Jurkat, Clone E6-1 (cell line): ENCODE results near the gene APP.

Source experiments
- DNase-seq: peaks from one replicate; pipeline ENCODE4 v3.0.0-alpha.2; 2011; ENCODE audit warnings: low read depth, low spot score
- H3K4me3 ChIP-seq: 2 replicates; pipeline ENCODE4 v1.5.1; 2011; ENCODE audit warnings: mild to moderate bottlenecking, low read length, control low read depth, moderate library complexity

Gene APP

DNA sequence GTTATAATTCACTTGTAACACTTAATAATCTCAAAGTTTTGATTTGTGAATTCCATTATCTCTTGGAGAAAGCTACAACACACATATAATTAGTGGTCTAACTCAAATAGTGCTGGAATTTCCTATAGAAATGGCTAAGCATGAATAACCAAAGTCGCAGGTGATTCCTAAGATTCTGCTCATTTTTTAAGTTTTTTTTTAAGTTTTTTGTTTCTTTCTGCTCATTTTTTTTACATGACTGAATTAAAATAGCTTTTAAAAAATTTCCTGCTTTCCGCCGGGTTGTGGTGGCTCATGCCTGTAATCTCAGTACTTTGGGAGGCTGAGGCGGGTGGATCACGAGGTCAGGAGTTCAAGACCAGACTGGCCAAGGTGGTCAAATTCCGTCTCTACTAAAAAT, 90.4 kb downstream of the APP start:
- DNase-seq: no peak
- no peak overlapping the region for H3K4me3 ChIP-seq

- no peak overlapping the region for H3K4me3 ChIP-seq
- no peak for DNase-seq
These were observed 91.2 kb downstream of the APP start for GRCh38 chr21:26079366-26079765.

- H3K4me3 ChIP-seq: no peak overlapping the region
- no peak for DNase-seq
These were observed 93.0 kb downstream of the APP start for GRCh38 chr21:26077521-26077920.

DNA sequence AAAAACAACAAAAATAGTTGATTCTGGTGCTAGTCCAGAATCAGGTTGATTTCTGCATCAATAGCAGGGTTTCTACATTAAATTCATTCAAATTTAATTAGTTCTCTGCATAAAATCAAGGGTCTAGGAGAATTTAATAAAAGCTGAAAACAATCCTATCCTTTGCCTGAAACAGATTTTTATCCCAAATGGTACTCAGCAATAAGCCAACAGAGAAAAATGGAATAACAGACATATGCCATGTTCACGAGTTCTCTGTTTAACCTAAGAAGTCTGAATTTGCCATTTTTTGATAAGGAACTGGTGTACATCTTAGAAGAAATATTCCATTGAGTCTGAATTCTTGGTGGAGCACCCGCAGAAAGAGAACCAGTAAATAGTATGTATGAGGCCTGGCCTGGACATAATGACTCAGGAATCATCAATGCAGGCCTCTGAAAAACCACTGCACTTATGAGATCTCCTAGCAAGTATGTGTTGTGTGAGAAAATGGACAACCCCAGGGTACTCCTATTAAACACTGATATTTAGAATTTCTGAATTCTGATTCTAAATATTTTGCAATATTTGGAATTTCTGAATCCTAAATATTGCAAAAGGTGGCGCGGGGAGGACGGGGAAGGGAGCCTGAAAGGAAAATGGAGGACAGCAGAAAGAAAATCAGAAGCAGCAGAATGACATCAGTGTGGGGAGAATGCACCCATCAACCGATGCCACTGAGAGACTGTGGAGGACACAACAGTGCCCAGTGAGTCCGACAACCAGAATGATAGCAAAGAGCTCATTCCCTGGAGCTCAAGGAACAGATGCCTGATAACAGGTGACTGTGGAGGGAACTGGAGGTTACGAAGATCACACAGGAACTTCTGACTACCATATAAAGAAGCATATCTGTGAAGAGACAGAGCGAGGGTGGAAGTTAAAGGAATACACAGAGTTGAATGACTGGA, 97.6 kb downstream of the APP start:
- H3K4me3 ChIP-seq: no peak overlapping the region

DNA sequence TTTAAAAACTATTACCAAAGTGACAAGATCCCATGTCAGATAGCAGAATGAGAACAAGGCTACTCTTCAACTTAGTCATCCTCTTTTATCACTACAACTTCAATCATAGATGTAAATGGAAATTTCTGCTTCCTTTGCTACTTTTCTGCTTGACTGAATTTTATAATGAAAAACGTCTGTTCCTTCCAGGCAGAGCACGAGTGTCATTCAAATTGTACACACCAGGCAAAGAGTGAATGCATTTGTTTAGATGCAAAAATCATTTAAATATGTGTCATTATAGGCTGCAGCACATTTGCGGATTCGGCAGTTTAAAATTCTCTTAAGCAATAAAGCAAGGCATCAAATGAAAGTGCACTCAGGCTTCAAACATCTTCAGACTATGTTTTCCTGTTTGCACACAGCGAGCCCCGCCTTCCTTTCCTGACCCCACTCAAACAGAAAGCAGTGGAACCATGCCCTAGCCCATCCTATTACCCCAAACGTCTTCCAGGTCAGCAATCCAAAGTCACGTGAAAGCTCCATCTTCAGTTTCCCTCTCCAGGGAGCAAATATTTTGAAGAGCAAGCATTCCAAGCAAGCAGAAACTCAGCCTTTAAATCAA, 99.6 kb downstream of the APP start:
- no peak overlapping the region for H3K4me3 ChIP-seq
- no peak for DNase-seq

More for the DNA sequence above, 97.6 kb downstream of the APP start:
- DNase-seq: no peak

GRCh38 chr21:26070121-26070520, 100.4 kb downstream of the APP start:
- DNase-seq: no peak

DNA sequence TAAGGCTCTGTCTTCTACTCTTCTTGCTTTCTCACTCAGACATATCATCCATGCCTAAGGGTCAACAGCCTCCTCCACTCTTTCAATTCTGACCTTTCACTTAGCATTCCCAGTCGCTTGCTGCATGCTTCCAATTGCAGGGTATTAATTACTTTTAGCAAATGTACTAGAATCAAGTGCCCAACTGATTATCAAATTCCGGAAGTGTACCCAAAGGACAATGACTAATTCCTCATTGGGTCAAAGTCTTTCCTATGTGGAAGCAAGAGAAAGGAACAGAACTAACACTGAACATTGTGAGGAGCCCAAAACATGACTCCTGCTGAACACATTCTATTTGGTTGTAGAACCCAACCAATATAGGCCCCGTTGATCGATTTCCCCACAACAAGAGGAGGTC, 101.8 kb downstream of the APP start:
- no peak overlapping the region for H3K4me3 ChIP-seq
- no peak for DNase-seq

More at GRCh38 chr21:26070121-26070520, 100.4 kb downstream of the APP start:
- H3K4me3 ChIP-seq: no peak overlapping the region

- H3K4me3 ChIP-seq: no peak overlapping the region
- no peak for DNase-seq
These were observed 102.6 kb downstream of the APP start for GRCh38 chr21:26067836-26068594.

GRCh38 chr21:26064506-26064905, 106.1 kb downstream of the APP start:
- no peak for DNase-seq
- H3K4me3 ChIP-seq: no peak overlapping the region

DNA sequence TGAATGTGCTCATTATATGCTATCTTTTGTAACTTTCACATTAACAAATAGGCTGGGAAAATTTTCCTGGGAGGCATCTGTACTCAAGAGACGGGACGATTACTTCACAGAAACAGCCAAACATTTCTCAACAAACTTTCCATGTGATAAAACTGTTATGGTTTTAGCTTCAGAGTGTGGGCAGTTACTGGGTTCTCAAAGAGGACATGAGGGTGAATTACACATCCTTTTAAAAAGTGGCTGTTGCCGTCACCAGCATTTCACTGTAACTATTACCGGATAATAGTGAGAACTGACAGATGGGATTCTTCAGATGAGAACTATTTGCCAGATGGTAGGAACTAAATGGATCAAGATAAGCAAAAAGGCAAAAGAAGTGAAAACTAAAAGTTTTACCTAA, 109.1 kb downstream of the APP start:
- H3K4me3 ChIP-seq: no peak overlapping the region
- no peak for DNase-seq

- DNase-seq: no peak
These were observed 110.0 kb downstream of the APP start for GRCh38 chr21:26060335-26061115.

DNA sequence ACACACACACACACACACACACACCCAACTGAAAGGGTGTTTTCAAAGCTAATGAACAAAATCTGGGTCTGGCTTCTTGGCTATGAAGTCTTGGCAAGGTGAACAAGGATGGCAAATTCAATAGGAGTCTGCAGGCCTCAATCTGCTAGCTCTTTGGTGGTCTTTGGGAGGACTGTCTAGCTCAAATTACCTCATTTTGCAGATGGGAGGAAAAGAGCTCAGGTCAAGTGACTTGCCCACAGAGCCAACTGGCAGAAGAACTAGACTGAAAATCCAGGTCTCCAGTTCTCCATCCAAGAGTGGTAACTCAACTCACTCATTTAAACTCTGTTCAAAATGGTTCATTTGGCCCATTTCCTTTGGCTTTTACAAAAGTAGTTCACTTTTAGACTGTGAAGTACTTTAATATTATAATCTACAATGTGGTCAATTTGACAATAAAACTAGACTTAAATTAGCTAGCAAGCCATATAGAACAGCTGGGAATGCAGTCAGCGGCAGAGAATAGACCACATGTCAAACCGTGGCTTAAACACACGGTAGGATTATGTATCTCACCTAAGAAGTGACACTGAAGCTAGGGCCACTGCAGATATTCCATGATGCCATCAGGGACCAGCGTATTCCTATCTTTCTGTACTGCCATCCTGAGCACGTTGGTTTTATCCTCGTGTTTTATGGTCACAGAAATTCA, 112.9 kb downstream of the APP start:
- no peak overlapping the region for H3K4me3 ChIP-seq
- no peak for DNase-seq

More at GRCh38 chr21:26060335-26061115, 110.0 kb downstream of the APP start:
- H3K4me3 ChIP-seq: no peak overlapping the region

GRCh38 chr21:26055841-26056264, 114.7 kb downstream of the APP start:
- no peak overlapping the region for H3K4me3 ChIP-seq

GRCh38 chr21:26055010-26055409, 115.6 kb downstream of the APP start:
- H3K4me3 ChIP-seq: no peak overlapping the region
- no peak for DNase-seq

More at GRCh38 chr21:26055841-26056264, 114.7 kb downstream of the APP start:
- DNase-seq: no peak

DNA sequence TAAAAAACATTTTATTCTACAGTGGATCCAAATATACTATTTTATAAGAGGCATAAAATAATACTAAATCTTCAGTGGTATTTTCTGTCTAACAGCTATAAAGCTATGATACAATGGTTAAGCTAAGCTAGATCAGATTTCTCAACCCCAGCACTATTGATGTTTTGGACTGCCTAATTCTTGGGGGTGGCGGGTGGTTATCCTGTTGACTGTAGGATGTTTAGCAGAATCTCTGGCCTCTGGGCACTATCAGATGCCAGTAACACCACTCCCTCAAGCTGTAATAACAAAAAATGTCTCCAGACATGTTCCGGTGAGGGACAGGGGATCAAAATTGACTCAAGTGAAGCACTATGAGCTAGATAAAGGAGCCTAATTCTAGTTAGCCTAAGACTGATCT, 118.5 kb downstream of the APP start:
- H3K4me3 ChIP-seq: no peak overlapping the region

DNA sequence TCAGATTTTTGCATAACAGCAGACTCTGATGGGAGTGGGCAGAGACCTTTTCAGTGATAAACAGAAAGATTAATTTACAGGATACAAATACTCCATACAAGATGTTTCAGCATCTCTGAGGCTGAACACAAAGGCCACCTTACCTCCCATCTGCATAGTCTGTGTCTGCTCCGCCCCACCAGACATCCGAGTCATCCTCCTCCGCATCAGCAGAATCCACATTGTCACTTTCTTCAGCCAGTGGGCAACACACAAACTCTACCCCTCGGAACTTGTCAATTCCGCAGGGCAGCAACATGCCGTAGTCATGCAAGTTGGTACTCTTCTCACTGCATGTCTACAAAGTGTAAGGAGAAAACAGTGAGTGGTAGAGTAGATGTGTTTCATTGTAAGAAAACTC, 119.7 kb downstream of the APP start:
- H3K4me3 ChIP-seq: no peak overlapping the region
- DNase-seq: no peak

More for the DNA sequence above, 118.5 kb downstream of the APP start:
- DNase-seq: no peak

GRCh38 chr21:26049803-26050202, 120.8 kb downstream of the APP start:
- H3K4me3 ChIP-seq: no peak overlapping the region
- no peak for DNase-seq

GRCh38 chr21:26047279-26047967, 123.1 kb downstream of the APP start:
- no peak for DNase-seq

More at GRCh38 chr21:26047279-26047967, 123.1 kb downstream of the APP start:
- no peak overlapping the region for H3K4me3 ChIP-seq
